CD14-positive monocyte (primary cell): ENCODE results near the gene SUCLG2. TPM values are rescaled to one million over a fixed set of nuclear protein-coding genes. Genes with fewer than 3 reads are reported as not detected.

Experiments used
- DNase-seq, 3 donors: peaks; one replicate each; pipeline ENCODE4 v3.0.0-alpha.2; 2011 to 2022
- H2AFZ ChIP-seq: 2 replicates; pipeline ENCODE4 v1.6.0; 2012; ENCODE audit warnings: mild to moderate bottlenecking, low read depth, low read length, inconsistent platforms; ENCODE audit not compliant: insufficient read depth, poor library complexity, severe bottlenecking
- H3K27ac ChIP-seq, 2 donors: 1 replicate in 1 of 2; 2 replicates in 1 of 2; pipeline ENCODE4 v1.5.1; 2012 to 2013; ENCODE audit warnings: low read length in 2 of 2, control low read depth in 1 of 2, inconsistent platforms in 1 of 2, low read depth in 1 of 2, mild to moderate bottlenecking in 1 of 2
- H3K27me3 ChIP-seq, 2 donors: one replicate each; pipeline versions ENCODE4 v1.6.0 to v1.6.1; 2011 to 2013; ENCODE audit warnings: low read length in 2 of 2; ENCODE audit not compliant: control insufficient read depth in 2 of 2, insufficient read depth in 2 of 2
- H3K36me3 ChIP-seq, 2 donors: replicated peaks in 1 of 2; 1 replicate in 1 of 2; 2 replicates in 1 of 2; pipeline versions ENCODE4 v1.5.1 to v1.6.1; 2012 to 2013; ENCODE audit warnings: low read length in 2 of 2, control low read depth in 1 of 2, inconsistent platforms in 1 of 2, mild to moderate bottlenecking in 1 of 2; ENCODE audit not compliant: insufficient read depth in 2 of 2, control insufficient read depth in 1 of 2
- H3K4me1 ChIP-seq, 2 donors: 1 replicate in 1 of 2; 2 replicates in 1 of 2; pipeline versions ENCODE4 v1.5.1 to v1.6.1; 2012 to 2013; ENCODE audit warnings: low read length in 2 of 2, control low read depth in 1 of 2, inconsistent platforms in 1 of 2, mild to moderate bottlenecking in 1 of 2, moderate library complexity in 1 of 2; ENCODE audit not compliant: insufficient read depth in 2 of 2, control insufficient read depth in 1 of 2
- H3K4me2 ChIP-seq: replicated peaks from 2 replicates; pipeline ENCODE3; 2012; ENCODE audit warnings: low read length, moderate library complexity, mild to moderate bottlenecking; ENCODE audit not compliant: poor library complexity, severe bottlenecking; ENCODE audit errors: extremely low read depth
- H3K4me3 ChIP-seq, 3 experiments: fragments of 200-600 bp in 1 of 3; sonication (generic) in 1 of 3; replicated peaks in 1 of 3; 1 replicate in 2 of 3; 2 replicates in 1 of 3; pipeline ENCODE4 v1.5.1; 2011 to 2013; ENCODE audit warnings: low read length in 3 of 3, mild to moderate bottlenecking in 3 of 3, control low read depth in 2 of 3, low read depth in 2 of 3, inconsistent platforms in 1 of 3, moderate library complexity in 1 of 3
- H3K79me2 ChIP-seq: 2 replicates; pipeline ENCODE4 v1.6.0; 2012; ENCODE audit warnings: mild to moderate bottlenecking, control low read depth, inconsistent platforms, low read length, moderate library complexity; ENCODE audit not compliant: insufficient read depth
- H3K9ac ChIP-seq: 2 replicates; pipeline ENCODE4 v1.6.0; 2017; ENCODE audit warnings: low read length, mild to moderate bottlenecking; ENCODE audit not compliant: insufficient read depth, poor library complexity, severe bottlenecking
- H3K9me3 ChIP-seq, 2 donors: replicated peaks in 1 of 2; 1 replicate in 1 of 2; 2 replicates in 1 of 2; pipeline versions ENCODE4 v1.5.1 to v1.6.1; 2012 to 2013; ENCODE audit warnings: low read length in 2 of 2, control low read depth in 1 of 2; ENCODE audit not compliant: control insufficient read depth in 1 of 2, insufficient read depth in 1 of 2
- H4K20me1 ChIP-seq: 2 replicates; pipeline ENCODE4 v1.6.0; 2012; ENCODE audit warnings: mild to moderate bottlenecking, low read length, control low read depth, moderate library complexity; ENCODE audit not compliant: insufficient read depth
- H3K27ac Mint-ChIP-seq, 7 donors: one replicate each; pipeline ENCODE4 v1.8.0; 2020; ENCODE audit warnings: mild to moderate bottlenecking in 7 of 7, mixed read lengths in 7 of 7, moderate library complexity in 6 of 7, inconsistent platforms in 2 of 7
- H3K27me3 Mint-ChIP-seq, 3 donors: one replicate each; pipeline ENCODE4 v1.8.0; 2021 to 2022; ENCODE audit warnings: low read depth in 3 of 3, mild to moderate bottlenecking in 3 of 3, mixed read lengths in 3 of 3, moderate library complexity in 3 of 3, inconsistent platforms in 1 of 3
- H3K36me3 Mint-ChIP-seq, 2 donors: one replicate each; pipeline ENCODE4 v1.8.0; 2020; ENCODE audit warnings: mixed read lengths in 2 of 2, inconsistent platforms in 1 of 2, mild to moderate bottlenecking in 1 of 2
- H3K4me1 Mint-ChIP-seq: one replicate; pipeline ENCODE4 v1.8.0; 2020; ENCODE audit warnings: mild to moderate bottlenecking, mixed read lengths
- H3K4me3 Mint-ChIP-seq, 2 donors: one replicate each; pipeline ENCODE4 v1.8.0; 2020; ENCODE audit warnings: mild to moderate bottlenecking in 2 of 2, mixed read lengths in 2 of 2, moderate library complexity in 1 of 2
- H3K9me3 Mint-ChIP-seq, 7 donors: one replicate each; pipeline ENCODE4 v1.8.0; 2020 to 2022; ENCODE audit warnings: mixed read lengths in 7 of 7, mild to moderate bottlenecking in 6 of 7, moderate library complexity in 6 of 7, inconsistent platforms in 2 of 7
- CTCF ChIP-seq: fragments of 200-600 bp; IDR thresholded peaks from one replicate; pipeline ENCODE4 v1.8.0; 2022; ENCODE audit warnings: antibody characterized with exemption, mild to moderate bottlenecking
- WGBS: methylation state at CpG from one replicate; pipeline ENCODE4 v1.1.5; 2013; ENCODE audit warnings: missing lambda C conversion rate; ENCODE audit not compliant: insufficient coverage; 5-methylcytosine and 5-hydroxymethylcytosine counted together
- intact Hi-C, 2 donors: fragments of 100-400 bp; cut with micrococcal nuclease; formaldehyde crosslinking; loops; one replicate each; pipeline versions ENCODE4 v1.15.0 to v1.15.1; 2023
- polyA plus RNA-seq, 3 donors: library from polyadenylated mRNA; depleted of rRNA in 1 of 3; unstranded in 2 of 3; stranded (reverse) in 1 of 3; fragments of 300-500 nt in 2 of 3; fragments of >200 nt in 1 of 3; fragmentation: Illumina TruSeq in 2 of 3; gene quantifications; 1 replicate in 2 of 3; 2 replicates in 1 of 3; pipeline ENCODE4 v1.2.3, GENCODE V29; 2012 to 2021

Gene SUCLG2
- polyA plus RNA-seq, 3 donors: 10.8 to 37.5 (median 32.9) TPM

GRCh38 chr3:67489816-67490215, 164.6 kb downstream of the SUCLG2 start:
- peaks cover 28 to 36% of the 10 kb centered on the region in 2 donors for H3K36me3 Mint-ChIP-seq
- intact Hi-C loops: no loop called here
- H3K9ac ChIP-seq: no peak overlapping the region

GRCh38 chr3:67487564-67488114, 166.8 kb downstream of the SUCLG2 start:
- H3K27ac ChIP-seq: no peak overlapping the region
- H3K9ac ChIP-seq: no peak overlapping the region
- no peaks in the 10 kb centered on the region for H3K9me3 ChIP-seq
- no peak overlapping the region for H3K4me3 Mint-ChIP-seq
- intact Hi-C loops: no loop called here
- no peak for DNase-seq
- no peak for TF ChIP-seq CTCF
- peaks cover 20 to 25% of the 10 kb centered on the region in 2 donors for H3K36me3 Mint-ChIP-seq
- H3K4me1 ChIP-seq: no peaks in the 10 kb centered on the region
- peaks cover 0 to 4% (median 2%) of the 10 kb centered on the region in 7 donors for H3K9me3 Mint-ChIP-seq
- WGBS: no CpG with 5 or more reads among the region's 1 CpG
- H3K79me2 ChIP-seq: no peaks in the 10 kb centered on the region
- peaks cover 0 to 1% (median 0%) of the 10 kb centered on the region in 3 donors for H3K27me3 Mint-ChIP-seq
- no peaks in the 10 kb centered on the region for H3K4me1 Mint-ChIP-seq
- H4K20me1 ChIP-seq: no peaks in the 10 kb centered on the region
- no peak overlapping the region for H3K4me3 ChIP-seq
- H3K27me3 ChIP-seq: no peaks in the 10 kb centered on the region
- no peak overlapping the region for H3K4me2 ChIP-seq
- peaks cover 0 to under 1% of the 10 kb centered on the region in 2 donors for H3K36me3 ChIP-seq
- H2AFZ ChIP-seq: no peak overlapping the region
- no peak overlapping the region for H3K27ac Mint-ChIP-seq

More at GRCh38 chr3:67489816-67490215, 164.6 kb downstream of the SUCLG2 start:
- Mint-ChIP-seq H3K9me3 (peaks cover 0 to 4% (median 0%) of the 10 kb centered on the region in 7 donors), H3K4me1 (no peaks in the 10 kb centered on the region), H3K27me3 (peaks cover 0 to 1% (median 0%) of the 10 kb centered on the region in 3 donors), H3K4me3 (no peak overlapping the region), H3K27ac (no peak overlapping the region)
- Histone ChIP-seq H3K4me3 (no peak overlapping the region), H3K4me1 (no peaks in the 10 kb centered on the region), H3K27me3 (no peaks in the 10 kb centered on the region), H3K36me3 (peaks cover 3 to 21% of the 10 kb centered on the region in 2 donors), H3K9me3 (no peaks in the 10 kb centered on the region), H3K27ac (no peak overlapping the region), H2AFZ (no peak overlapping the region), H3K4me2 (no peak overlapping the region), H4K20me1 (no peaks in the 10 kb centered on the region), H3K79me2 (no peaks in the 10 kb centered on the region)
- no peak for DNase-seq
- 90% methylated on average over 1 of the region's 4 CpGs for WGBS
- no peak for TF ChIP-seq CTCF
